Measurements from ENCODE around the gene BCAS1.

The BCAS1 gene

DNA sequence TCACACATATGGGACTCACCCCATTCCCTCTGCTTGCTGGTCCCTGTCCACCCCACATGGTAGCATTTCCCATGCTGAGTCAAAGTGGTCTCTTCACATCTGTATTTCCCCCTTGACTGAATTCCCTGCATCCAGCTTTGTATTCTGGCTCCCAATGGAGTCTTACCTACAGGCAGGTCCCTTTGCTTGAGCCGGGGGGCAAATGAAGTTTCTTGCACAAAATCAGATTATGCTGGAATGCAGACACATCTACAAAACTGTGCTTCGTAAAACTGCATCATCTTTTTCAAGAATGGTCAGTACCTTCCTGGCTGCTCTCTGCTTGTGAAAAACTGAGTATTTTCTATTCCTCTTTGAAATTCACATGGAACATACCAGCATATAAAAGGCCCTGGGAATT is 32.1 kb upstream of the BCAS1 start:
- DNase-seq = no peak

GRCh38 chr20:54100563-54100962 is 30.2 kb upstream of the BCAS1 start:
- DNase-seq = no peak

- DNase-seq = no peak
Measured at GRCh38 chr20:54099894-54100293, 29.5 kb upstream of the BCAS1 start.

DNA sequence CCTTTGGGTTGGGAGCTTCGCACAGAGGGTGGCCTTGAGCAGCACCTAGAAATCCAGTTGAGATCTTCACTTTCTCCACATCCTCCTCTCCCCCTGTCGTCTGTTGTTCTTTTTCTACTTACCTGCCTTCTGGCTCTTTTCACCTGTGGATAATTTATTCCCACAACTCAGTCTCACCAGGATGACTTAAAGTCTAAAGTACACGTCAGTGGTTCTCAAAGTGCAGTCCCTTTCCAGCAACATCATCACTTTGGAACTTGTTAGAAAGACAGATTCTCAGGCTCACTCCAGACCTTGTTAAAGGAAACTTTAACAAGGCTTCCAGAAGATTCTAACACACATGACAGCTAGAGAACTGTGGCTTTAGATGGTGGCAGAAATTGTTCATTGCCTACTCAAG is 27.7 kb upstream of the BCAS1 start:
- DNase-seq = no peak

DNA sequence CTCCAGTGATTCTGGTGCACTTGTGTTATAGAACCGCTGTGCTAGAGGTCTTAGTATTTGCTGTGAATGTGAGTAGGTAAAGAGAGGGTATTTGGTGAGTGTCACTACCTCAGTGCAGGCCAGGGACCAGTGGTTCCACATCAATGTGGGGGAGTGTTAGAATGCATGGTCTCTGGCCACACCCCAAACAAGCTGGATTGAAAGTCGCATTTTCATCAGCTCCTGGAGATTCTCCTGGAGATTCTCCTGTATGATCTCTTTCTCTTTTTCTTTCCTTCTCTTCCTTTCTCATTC is 26.8 kb upstream of the BCAS1 start:
- no peak for DNase-seq

DNA sequence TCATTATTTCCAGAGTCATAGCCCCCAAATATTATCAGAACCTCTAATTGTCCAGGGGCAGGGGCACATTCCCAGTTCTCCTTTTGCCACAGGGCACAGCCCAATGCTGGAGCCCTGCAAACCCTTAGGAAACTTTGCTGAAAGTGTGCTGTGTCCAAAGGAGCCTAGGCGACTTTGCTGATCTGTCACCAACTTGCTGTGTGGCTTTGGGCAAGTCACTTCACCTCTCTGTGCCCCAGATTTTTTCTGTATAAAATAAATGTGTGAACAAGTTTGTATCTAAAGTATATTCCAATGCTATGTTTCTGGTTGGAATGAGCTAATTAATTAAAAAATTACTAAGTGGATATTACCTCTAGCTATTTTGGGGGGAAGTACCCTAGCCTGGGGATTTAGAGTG is 25.4 kb upstream of the BCAS1 start:
- no peak for DNase-seq

DNA sequence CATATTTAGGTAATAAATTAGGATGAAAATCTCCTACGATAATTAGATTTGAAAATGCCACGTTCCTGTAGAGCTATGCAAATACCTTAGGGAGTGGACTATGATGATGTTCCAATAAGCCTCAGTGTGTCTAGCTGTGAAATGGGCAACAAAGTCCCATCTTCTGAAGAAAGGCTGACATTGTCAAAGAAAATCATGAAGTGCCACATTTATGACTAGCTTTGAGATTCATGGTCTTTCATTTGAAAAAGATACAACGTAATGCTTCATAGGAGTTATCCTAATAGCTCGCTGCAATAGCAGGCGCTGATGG is 23.8 kb upstream of the BCAS1 start:
- DNase-seq = no peak

DNA sequence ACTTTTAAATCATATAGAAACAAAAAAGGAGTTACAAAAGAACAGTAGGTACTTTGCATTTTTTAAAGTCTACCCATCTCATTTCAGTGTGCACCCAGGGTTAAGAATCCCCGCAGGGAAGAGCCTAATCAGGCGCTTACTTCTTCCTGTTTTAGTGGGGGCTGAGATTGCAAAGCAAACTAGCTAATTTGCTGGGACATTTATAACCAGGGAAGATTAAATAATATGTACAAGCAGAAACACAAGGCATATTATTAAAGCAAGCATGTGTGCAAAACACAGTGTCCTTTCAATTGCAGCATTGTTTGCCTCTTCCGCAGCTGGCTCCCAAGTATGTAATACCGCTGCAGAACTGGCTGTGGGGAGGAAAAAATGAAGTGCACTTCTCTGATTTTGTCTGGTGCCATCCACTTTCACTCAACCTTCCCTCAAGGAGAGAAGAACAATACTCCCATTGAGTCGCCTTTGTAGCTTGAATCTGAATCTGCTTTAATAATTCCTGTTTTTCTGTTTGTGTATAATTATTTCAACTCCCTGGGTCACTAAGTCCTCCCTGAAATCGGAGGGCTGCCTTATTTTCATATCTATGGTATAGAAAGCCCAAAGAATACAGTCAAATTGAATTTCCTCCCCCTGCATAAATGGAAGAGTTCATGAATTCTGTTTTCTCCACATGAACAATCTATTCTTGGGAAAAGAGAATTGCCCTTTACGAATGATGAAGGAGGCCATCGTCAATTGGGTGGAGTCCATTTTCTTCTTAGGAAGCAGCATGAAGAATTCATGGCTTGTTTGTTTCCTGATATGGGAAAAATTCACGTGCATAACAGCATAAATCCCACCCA is 23.3 kb upstream of the BCAS1 start:
- DNase-seq = no peak

- no peak for DNase-seq
Measured at GRCh38 chr20:54092021-54092420, 21.6 kb upstream of the BCAS1 start.

DNA sequence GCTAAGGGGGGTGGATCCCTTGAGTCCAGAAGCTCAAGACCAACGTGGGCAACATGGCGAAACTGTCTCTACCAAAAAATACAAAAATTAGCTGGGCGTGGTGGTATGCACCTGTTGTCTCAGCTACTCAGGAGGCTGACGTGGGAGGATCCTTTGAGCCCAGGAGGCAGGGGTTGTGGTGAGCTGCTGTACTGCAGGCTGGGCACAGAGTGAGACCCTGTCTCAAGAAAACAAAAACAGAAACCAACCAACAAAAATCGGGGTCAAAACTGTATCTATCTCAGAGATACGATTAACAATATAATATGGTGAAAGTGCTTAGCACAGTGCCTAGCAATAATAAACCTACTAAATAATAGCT is 20.7 kb upstream of the BCAS1 start:
- DNase-seq = no peak

GRCh38 chr20:54090230-54091119 is 20.1 kb upstream of the BCAS1 start:
- DNase-seq = no peak

GRCh38 chr20:54088430-54088829 is 18.0 kb upstream of the BCAS1 start:
- no peak for DNase-seq

DNA sequence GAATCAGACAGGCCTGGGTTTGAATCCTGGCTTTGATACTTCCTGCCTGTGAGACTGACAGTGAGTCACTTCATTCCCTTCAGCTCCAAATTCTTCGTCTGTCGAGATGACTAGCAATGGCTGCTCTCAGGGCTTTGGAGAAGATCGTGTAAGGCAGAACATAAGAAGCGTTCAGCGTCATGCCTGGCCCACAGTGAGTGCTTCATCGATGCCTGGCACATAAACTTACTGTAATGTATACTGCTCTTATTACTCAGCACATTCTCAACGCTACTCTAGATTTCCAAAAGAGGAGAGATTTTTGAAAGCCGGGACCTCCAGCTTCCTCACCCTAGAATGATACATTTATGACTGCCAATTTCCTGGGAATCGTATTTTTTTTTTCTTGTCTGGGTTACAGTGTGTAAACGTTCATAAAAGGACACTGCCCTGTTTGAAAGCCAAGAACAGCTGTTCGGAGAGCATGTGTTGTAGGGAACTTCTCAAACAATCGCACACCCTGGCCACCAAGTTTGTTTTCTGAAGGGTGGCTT is 16.2 kb upstream of the BCAS1 start:
- no peak for DNase-seq

- no peak for DNase-seq
Measured at GRCh38 chr20:54085910-54086309, 15.5 kb upstream of the BCAS1 start.

DNA sequence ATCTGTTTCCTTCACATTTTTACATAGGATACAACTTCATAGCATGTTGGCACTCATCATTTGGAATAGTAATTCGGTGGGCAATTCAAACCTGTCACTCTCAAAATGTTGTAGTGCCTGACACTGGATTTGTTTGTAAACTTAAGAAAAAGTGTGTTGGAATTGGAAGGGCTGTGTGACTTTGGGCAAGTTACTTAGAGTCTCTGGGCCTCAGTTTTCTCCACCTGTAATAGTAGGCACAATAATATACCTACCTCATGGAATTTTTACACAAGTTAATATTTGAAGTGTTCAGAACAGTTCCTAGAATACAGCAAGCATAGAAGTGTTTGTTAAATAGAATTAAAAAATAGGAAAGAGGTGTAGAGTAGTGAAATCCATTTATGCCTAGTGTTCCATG is 15.0 kb upstream of the BCAS1 start:
- no peak for DNase-seq

DNA sequence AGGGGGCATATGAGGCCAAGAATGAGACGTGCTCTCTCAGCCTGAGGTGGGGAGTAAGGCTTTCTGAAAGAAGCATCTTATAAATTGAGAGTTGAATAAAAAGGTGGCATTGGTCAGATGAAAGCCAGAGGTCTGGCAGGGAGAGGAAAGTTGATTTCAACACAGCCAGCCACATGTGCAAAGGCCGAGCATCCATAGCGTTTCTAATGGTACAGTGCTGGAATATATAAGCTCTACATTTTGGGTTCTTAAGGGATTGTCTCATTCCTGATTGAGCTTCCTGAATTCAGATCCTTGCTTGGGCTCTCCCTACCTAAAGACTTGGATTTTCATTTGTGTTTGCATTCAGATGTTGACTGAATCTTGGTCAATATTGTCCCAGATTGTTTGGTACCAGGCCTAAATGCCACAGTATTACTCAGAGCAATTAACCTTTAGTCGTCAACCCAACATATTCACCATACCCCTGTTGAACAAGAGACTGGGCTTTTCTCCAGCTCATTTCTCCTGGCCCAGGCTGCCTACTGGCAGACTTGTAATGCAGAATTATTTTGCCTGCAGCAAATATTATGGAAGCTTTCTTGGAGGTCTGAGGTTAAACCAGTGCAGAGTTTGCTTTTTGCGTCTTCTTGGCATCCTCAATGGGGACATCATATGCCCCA is 14.5 kb upstream of the BCAS1 start:
- DNase-seq = no peak

DNA sequence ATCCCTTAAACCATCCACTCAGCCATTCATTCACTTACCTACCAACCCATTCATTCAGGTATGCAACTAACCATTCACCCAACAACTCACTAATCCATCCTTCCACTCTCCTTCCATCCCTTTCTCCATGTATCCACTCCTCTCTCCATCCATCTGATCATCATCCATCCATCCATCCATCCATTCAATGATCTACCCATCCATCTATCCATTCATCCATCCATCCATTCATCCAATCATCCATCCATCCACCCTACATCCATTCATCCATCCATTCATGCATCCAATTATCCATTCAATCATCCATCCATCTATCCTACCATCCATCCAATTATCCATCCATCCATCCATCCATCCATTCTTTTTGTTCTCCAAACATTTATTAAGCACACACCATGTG is 13.8 kb upstream of the BCAS1 start:
- no peak for DNase-seq

DNA sequence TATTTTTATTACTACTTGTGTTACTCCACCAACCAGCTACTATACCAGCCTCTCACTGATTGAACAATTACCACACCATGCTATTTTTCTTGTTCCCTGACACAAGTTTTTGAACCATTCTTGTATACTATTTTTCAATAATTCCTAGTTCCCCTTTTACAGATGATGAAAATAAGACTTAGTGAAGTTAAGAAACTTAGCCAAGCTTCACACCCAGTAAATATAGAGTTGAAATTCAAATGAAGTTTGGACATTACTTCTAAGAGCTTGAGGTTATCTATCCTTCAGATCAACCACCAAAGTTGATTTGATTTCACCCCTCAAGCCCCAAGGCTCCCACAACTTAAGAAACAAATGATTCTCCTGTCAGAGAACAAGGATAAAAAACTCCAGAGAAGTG is 13.1 kb upstream of the BCAS1 start:
- DNase-seq = no peak

GRCh38 chr20:54082100-54082499 is 11.7 kb upstream of the BCAS1 start:
- DNase-seq = no peak

DNA sequence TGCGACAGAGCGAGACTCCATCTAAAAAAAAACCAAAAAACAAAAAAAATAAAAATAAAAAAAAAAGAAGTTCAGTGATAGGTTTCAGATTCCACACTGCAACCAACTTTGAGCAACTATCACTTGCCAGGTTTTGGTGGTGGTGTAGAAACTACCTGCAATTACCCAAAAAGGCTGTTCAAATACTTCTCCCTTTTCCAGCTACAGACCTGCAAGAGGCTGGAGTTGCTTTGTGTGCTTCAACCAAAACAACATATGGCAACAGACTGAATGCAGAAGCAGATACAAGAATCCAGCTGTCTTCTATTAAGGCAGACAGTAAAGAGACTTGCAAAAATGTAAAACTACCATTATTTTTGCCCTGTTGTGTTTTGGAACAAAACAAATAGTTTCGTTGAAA is 9.3 kb upstream of the BCAS1 start:
- no peak for DNase-seq

GRCh38 chr20:54078296-54078984 is 8.0 kb upstream of the BCAS1 start:
- DNase-seq = no peak

DNA sequence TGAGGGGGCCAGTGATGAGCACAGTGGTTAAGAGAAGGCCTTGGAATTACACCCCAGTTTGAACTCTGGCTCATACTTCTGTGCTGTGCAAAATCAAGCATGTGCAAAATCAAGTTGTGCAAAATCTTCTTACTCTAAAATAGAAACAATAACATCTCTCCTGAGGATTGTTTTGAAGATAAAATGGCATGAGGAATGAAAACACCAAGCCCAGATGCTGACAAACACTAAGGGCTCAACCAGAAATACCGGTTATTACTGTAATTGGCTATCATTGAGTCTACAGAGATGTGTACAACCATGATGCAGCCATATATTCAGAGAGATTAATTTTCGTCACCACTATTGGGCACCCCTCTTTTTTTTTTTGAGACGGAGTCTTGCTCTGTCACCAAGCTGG is 5.9 kb upstream of the BCAS1 start:
- DNase-seq = no peak

DNA sequence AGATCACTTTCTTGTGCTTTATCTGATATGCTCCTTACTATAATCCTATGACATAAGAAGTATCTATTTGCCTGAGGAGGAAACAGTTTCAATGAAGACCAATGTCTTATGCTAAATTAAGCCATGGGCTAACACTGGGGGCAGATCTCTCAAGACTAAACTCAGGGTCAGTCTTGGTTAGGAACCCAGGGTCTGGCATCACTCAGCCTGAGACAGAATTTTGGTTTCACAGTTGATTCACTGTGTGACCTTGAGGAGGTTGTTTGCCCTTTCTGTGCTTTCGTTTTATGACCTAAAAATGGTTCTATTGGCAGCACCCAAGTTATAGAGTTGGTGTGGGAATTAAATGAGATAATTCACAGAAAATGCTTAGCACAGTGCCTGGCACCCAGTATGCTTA is 4.9 kb upstream of the BCAS1 start:
- DNase-seq = no peak
